Endothelial cell of umbilical vein (primary cell): ENCODE data around the gene CENATAC. TPM values are rescaled to one million over a fixed set of nuclear protein-coding genes. Genes with fewer than 3 reads are reported as not detected.

ENCODE experiments used
- BruUV-seq: library from RNA; stranded (reverse); fragments of 400-500 nt; replicated peaks from 2 replicates; lab custom pipeline; 2021; lab: Mats Ljungman, UMichigan
- CTCF ChIA-PET: fragments of 300-600, 350-600 bp; sonication (Branson Sonifier 250); formaldehyde crosslinking; loops from one replicate; lab custom pipeline; 2021; ENCODE audit warnings: antibody characterized with exemption, inconsistent platforms; lab: Charles Lee
- POLR2A ChIA-PET: fragments of 300-600, 350-600 bp; sonication (Branson Sonifier 250); formaldehyde crosslinking; loops from one replicate; lab custom pipeline; 2021; ENCODE audit warnings: antibody characterized with exemption, inconsistent platforms; lab: Charles Lee
- DNase-seq: peaks from one replicate; pipeline ENCODE4 v3.0.0-alpha.2; 2011; ENCODE audit warnings: low read depth, low spot score
- FAIRE-seq: peaks from 2 replicates; lab custom pipeline; 2011; peaks lifted over from hg19 to GRCh38; lab: Jason Lieb, UNC
- H2AFZ ChIP-seq: 2 replicates; pipeline ENCODE4 v1.6.0; 2012; ENCODE audit warnings: low read depth, low read length, control low read depth, inconsistent platforms
- H3K27ac ChIP-seq: 2 replicates; pipeline ENCODE4 v1.5.1; 2011; ENCODE audit warnings: low read depth, mild to moderate bottlenecking, control low read depth, low read length, moderate library complexity; ENCODE audit not compliant: insufficient read depth
- H3K27me3 ChIP-seq, 2 experiments: 2 replicates each; pipeline versions ENCODE4 v1.6.0 to v1.6.1; 2011; ENCODE audit warnings: low read length in 2 of 2, mixed read lengths in 1 of 2; ENCODE audit not compliant: control insufficient read depth in 2 of 2, insufficient read depth in 2 of 2
- H3K36me3 ChIP-seq, 2 experiments: 2 replicates in 1 of 2; 3 replicates in 1 of 2; pipeline ENCODE4 v1.5.1; 2011; ENCODE audit warnings: low read length in 2 of 2, mild to moderate bottlenecking in 1 of 2, moderate library complexity in 1 of 2; ENCODE audit not compliant: control insufficient read depth in 2 of 2, insufficient read depth in 2 of 2; ENCODE audit errors: extremely low read depth in 1 of 2
- H3K4me1 ChIP-seq: 3 replicates; pipeline ENCODE4 v1.5.1; 2011; ENCODE audit warnings: mild to moderate bottlenecking, low read length; ENCODE audit not compliant: control insufficient read depth, insufficient read depth; ENCODE audit errors: extremely low read depth
- H3K4me2 ChIP-seq: 2 replicates; pipeline ENCODE4 v1.6.1; 2011; ENCODE audit warnings: low read length, control low read depth, mixed read lengths; ENCODE audit not compliant: insufficient read depth
- H3K4me3 ChIP-seq, 3 experiments: fragments of 200-600 bp in 1 of 3; sonication (generic), shearing (Covaris generic) in 1 of 3; replicated peaks in 1 of 3; 2 replicates each; pipeline ENCODE4 v1.5.1; 2011 to 2016; ENCODE audit warnings: control low read depth in 3 of 3, low read length in 3 of 3, mild to moderate bottlenecking in 2 of 3, inconsistent platforms in 1 of 3, low read depth in 1 of 3, moderate library complexity in 1 of 3; ENCODE audit not compliant: insufficient read depth in 1 of 3
- H3K79me2 ChIP-seq: 2 replicates; pipeline ENCODE4 v1.6.0; 2012; ENCODE audit warnings: low read length, inconsistent platforms; ENCODE audit not compliant: control insufficient read depth, insufficient read depth
- H3K9ac ChIP-seq: replicated peaks from 2 replicates; pipeline ENCODE3; 2011; ENCODE audit warnings: low read length, control low read depth; ENCODE audit not compliant: insufficient read depth; ENCODE audit errors: extremely low read depth
- H3K9me1 ChIP-seq: replicated peaks from 3 replicates; pipeline ENCODE4 v1.6.0; 2011; ENCODE audit warnings: mild to moderate bottlenecking, low read length; ENCODE audit not compliant: control insufficient read depth, insufficient read depth; ENCODE audit errors: extremely low read depth
- H3K9me3 ChIP-seq: replicated peaks from 2 replicates; pipeline ENCODE4 v1.5.1; 2012; ENCODE audit warnings: low read length, inconsistent platforms; ENCODE audit not compliant: control insufficient read depth, insufficient read depth
- H4K20me1 ChIP-seq: replicated peaks from 2 replicates; pipeline ENCODE3; 2011; ENCODE audit warnings: mild to moderate bottlenecking, low read length; ENCODE audit not compliant: control insufficient read depth, insufficient read depth; ENCODE audit errors: extremely low read depth
- CTCF ChIP-seq, 2 donors: IDR thresholded peaks; 1 replicate in 1 of 2; 2 replicates in 1 of 2; pipeline ENCODE4 v1.5.1; 2011; ENCODE audit warnings: low read length in 2 of 2, mild to moderate bottlenecking in 2 of 2, moderate library complexity in 2 of 2, control low read depth in 1 of 2, inconsistent platforms in 1 of 2, low read depth in 1 of 2; ENCODE audit not compliant: insufficient read depth in 1 of 2; ENCODE audit errors: extremely low read depth in 1 of 2
- EZH2 ChIP-seq: IDR thresholded peaks from 2 replicates; pipeline ENCODE4 v1.6.1; 2012; ENCODE audit warnings: borderline replicate concordance, low read depth, mild to moderate bottlenecking, moderate library complexity, low read length, inconsistent platforms; ENCODE audit not compliant: severe bottlenecking
- FOS ChIP-seq: IDR thresholded peaks from 2 replicates; pipeline ENCODE4 v1.6.1; 2011; ENCODE audit warnings: mild to moderate bottlenecking, low read length, moderate library complexity, borderline replicate concordance; ENCODE audit not compliant: insufficient read depth
- GATA2 ChIP-seq: IDR thresholded peaks from 2 replicates; pipeline ENCODE4 v1.7.0; 2011; ENCODE audit warnings: low read depth, mild to moderate bottlenecking, moderate library complexity, mixed read lengths, low read length; ENCODE audit not compliant: insufficient read length, insufficient read depth
- JUN ChIP-seq: IDR thresholded peaks from 2 replicates; pipeline ENCODE4 v1.6.1; 2011; ENCODE audit warnings: borderline replicate concordance, low read depth; ENCODE audit not compliant: insufficient read length, insufficient read depth
- MYC ChIP-seq: IDR thresholded peaks from one replicate; pipeline ENCODE4 v1.6.1; 2011; ENCODE audit warnings: mild to moderate bottlenecking, low read depth, low read length
- POLR2A ChIP-seq: IDR thresholded peaks from 2 replicates; pipeline ENCODE4 v1.6.1; 2012; ENCODE audit warnings: low read depth, mild to moderate bottlenecking, control low read depth, low read length
- POLR2AphosphoS5 ChIP-seq: IDR thresholded peaks from 2 replicates; pipeline ENCODE4 v1.6.1; 2012; ENCODE audit warnings: low read depth, mild to moderate bottlenecking, control low read depth, low read length, moderate library complexity; ENCODE audit not compliant: insufficient read depth
- dilution Hi-C: fragments of 300-500 bp; cut with MboI; formaldehyde crosslinking; loops from one replicate; pipeline ENCODE4 v1.15.0; 2019; ENCODE audit warnings: low sequenced_read_pairs; ENCODE audit not compliant: extremely low pct_ligation_motif_present
- intact Hi-C: fragments of 100-400 bp; cut with micrococcal nuclease; formaldehyde crosslinking; loops from one replicate; pipeline ENCODE4 v1.10.0; 2022
- polyA plus RNA-seq, 4 experiments: library from polyadenylated mRNA; depleted of rRNA in 3 of 4; stranded (reverse) in 3 of 4; unstranded in 1 of 4; fragments of >200 nt; gene quantifications; 2 replicates each; pipeline versions ENCODE4 v1.2.1 to v1.2.3, GENCODE V29; 2011 to 2012; ENCODE audit warnings: missing spikeins in 1 of 4
- total RNA-seq: library from RNA; stranded (reverse); gene quantifications from 2 replicates; pipeline ENCODE4 v1.2.3, GENCODE V29; 2021
- TF ChIP-seq, protein P1 (sequence below): IDR thresholded peaks from 2 replicates; pipeline ENCODE4 v1.6.1; 2011; ENCODE audit not compliant: insufficient read depth, insufficient read length

Gene CENATAC
- total and polyA plus RNA-seq, 2 donors (not counting 3 experiments of a cell fraction or from before 2014, with no cell fraction given) = 14.2 to 41.8 TPM

DNA sequence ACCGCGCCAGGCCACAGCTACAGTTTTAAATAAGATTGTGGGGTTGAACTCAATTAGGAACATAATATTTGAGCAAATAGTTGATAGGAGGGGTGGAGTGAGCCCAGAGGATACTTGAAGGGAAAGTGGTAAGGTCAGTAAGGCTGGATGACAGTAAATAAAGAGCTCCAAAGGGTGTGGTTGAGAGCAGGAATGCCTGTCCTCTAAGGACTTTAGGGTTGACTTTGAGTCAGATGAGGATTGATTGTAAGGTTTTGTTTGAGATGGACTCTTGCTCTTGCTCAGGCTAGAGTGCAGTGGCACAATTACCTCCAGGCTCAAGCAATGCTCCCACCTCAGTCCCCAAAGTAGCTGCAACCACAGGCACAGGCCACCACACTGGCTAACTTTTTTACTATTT lies 24.0 kb upstream of the CENATAC start:
- H3K4me3 ChIP-seq = no peak overlapping the region
- H3K9me1 ChIP-seq = no peaks in the 10 kb centered on the region
- POLR2A ChIA-PET = no interaction called here
- H2AFZ ChIP-seq = no peak overlapping the region
- H3K36me3 ChIP-seq = no peaks in the 10 kb centered on the region
- BruUV-seq = no TSS peak
- CTCF ChIA-PET = no interaction called here
- H3K9me3 ChIP-seq = no peaks in the 10 kb centered on the region
- peaks cover 10 to 11% of the 10 kb centered on the region in 2 experiments for H3K27me3 ChIP-seq
- no peaks in the 10 kb centered on the region for H4K20me1 ChIP-seq
- H3K79me2 ChIP-seq = no peaks in the 10 kb centered on the region
- DNase-seq (no peak), FAIRE-seq (no peak)
- intact Hi-C loops (no loop called here), dilution Hi-C loops (no loop called here)
- TF ChIP-seq GATA2 = no peak
- TF ChIP-seq, protein P1, sequence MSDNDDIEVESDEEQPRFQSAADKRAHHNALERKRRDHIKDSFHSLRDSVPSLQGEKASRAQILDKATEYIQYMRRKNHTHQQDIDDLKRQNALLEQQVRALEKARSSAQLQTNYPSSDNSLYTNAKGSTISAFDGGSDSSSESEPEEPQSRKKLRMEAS = no peak
- TF ChIP-seq CTCF (IDR thresholded peaks at IDR 0.05; ENCODE audit: extremely low read depth in 1 of 2, insufficient read depth in 1 of 2, low read depth in 1 of 2, low read length in 2 of 2) = no peak
- no peak for TF ChIP-seq MYC
- no peak for TF ChIP-seq FOS
- no peak for TF ChIP-seq EZH2
- no peak for TF ChIP-seq POLR2A
- no peak for TF ChIP-seq POLR2AphosphoS5
- no peak for TF ChIP-seq JUN
- H3K9ac ChIP-seq = no peak overlapping the region
- no peak overlapping the region for H3K4me2 ChIP-seq
- H3K27ac ChIP-seq = no peak overlapping the region
- no peaks in the 10 kb centered on the region for H3K4me1 ChIP-seq
